HepG2 (cell line): Measurements from ENCODE around the gene GJC2. TPM values are rescaled to one million over a fixed set of nuclear protein-coding genes. Genes with fewer than 3 reads are reported as not detected.

Experiments
- CEBPB ChIP-seq: IDR thresholded peaks from 2 replicates; pipeline ENCODE4 v1.6.1; 2011; ENCODE audit warnings: low read depth, low read length, improper control_type of control experiment, borderline replicate concordance
- HNRNPL ChIP-seq: fragments of 200-400 bp; formaldehyde crosslinking; IDR thresholded peaks from 2 replicates; pipeline ENCODE4 v1.6.1; 2017; ENCODE audit warnings: mild to moderate bottlenecking, low read depth, low read length
- ISX ChIP-seq: sonication (generic); formaldehyde crosslinking; conservative IDR thresholded peaks from 2 replicates; pipeline ENCODE4 v1.5.0; 2020; ENCODE audit warnings: missing genetic modification reagents
- KAT7 ChIP-seq: IDR thresholded peaks from 2 replicates; pipeline ENCODE4 v1.6.1; 2018; ENCODE audit warnings: borderline replicate concordance, missing compliant biosample characterization
- PHB2 ChIP-seq: fragments of 450-650 bp; IDR thresholded peaks from 2 replicates; pipeline ENCODE4 v1.6.1; 2018; ENCODE audit not compliant: partially characterized antibody
- SNRNP70 ChIP-seq: fragments of 200-400 bp; formaldehyde crosslinking; IDR thresholded peaks from 2 replicates; pipeline ENCODE4 v1.6.1; 2017; ENCODE audit warnings: mild to moderate bottlenecking, low read depth, low read length, moderate library complexity
- SP140L ChIP-seq: sonication (generic); formaldehyde crosslinking; IDR thresholded peaks from 2 replicates; pipeline ENCODE4 v1.4.0; 2020; ENCODE audit warnings: missing genetic modification reagents, borderline replicate concordance
- TEAD2 ChIP-seq: sonication (generic); formaldehyde crosslinking; IDR thresholded peaks from 2 replicates; pipeline ENCODE4 v1.9.0; 2021; ENCODE audit warnings: missing genetic modification reagents
- ZNF10 ChIP-seq: sonication (generic); formaldehyde crosslinking; IDR thresholded peaks from 2 replicates; pipeline ENCODE4 v1.4.0; 2020; ENCODE audit warnings: mild to moderate bottlenecking, low read depth, missing genetic modification reagents, borderline replicate concordance
- ZNF563 ChIP-seq: sonication (generic); formaldehyde crosslinking; IDR thresholded peaks from 2 replicates; pipeline ENCODE4 v1.8.0; 2022; ENCODE audit warnings: mild to moderate bottlenecking, moderate library complexity, missing genetic modification reagents
- ZNF570 ChIP-seq: sonication (generic); formaldehyde crosslinking; IDR thresholded peaks from 2 replicates; pipeline ENCODE4 v1.4.0; 2020; ENCODE audit warnings: mild to moderate bottlenecking, missing genetic modification reagents, borderline replicate concordance
- ZNF782 ChIP-seq: sonication (generic); formaldehyde crosslinking; IDR thresholded peaks from 2 replicates; pipeline ENCODE4 v1.4.0; 2020; ENCODE audit warnings: missing genetic modification reagents, mild to moderate bottlenecking, borderline replicate concordance
- ZNF816 ChIP-seq: sonication (generic); formaldehyde crosslinking; IDR thresholded peaks from 2 replicates; pipeline ENCODE4 v1.8.0; 2022; ENCODE audit warnings: missing genetic modification reagents, mild to moderate bottlenecking, borderline replicate concordance
- ZZZ3 ChIP-seq: sonication (generic); formaldehyde crosslinking; IDR thresholded peaks from 2 replicates; pipeline ENCODE4 v1.4.0; 2020; ENCODE audit warnings: missing genetic modification reagents, mild to moderate bottlenecking, borderline replicate concordance
- polyA plus RNA-seq, 8 experiments: library from polyadenylated mRNA; depleted of rRNA in 3 of 8; stranded (reverse) in 7 of 8; unstranded in 1 of 8; fragments of >200 nt; fragmentation: Illumina TruSeq in 4 of 8; extraction: Trizol in 4 of 8; gene quantifications; 2 replicates each; pipeline versions ENCODE4 v1.2.1 to v1.2.3, GENCODE V29; 2011 to 2016; ENCODE audit warnings: low read depth in 4 of 8, missing spikeins in 1 of 8, mixed read lengths in 1 of 8; ENCODE audit not compliant: insufficient read depth in 1 of 8
- total RNA-seq, 5 experiments: library from RNA; depleted of rRNA; stranded (reverse); fragments of >200 nt; fragmentation: Illumina TruSeq; extraction: Trizol; gene quantifications; 2 replicates each; pipeline ENCODE4 v1.2.3, GENCODE V29; 2016; ENCODE audit warnings: low read depth in 1 of 5
- TF ChIP-seq, protein P1 (sequence below): sonication (generic); formaldehyde crosslinking; IDR thresholded peaks from 2 replicates; pipeline ENCODE4 v1.8.1; 2023; ENCODE audit warnings: missing genetic modification reagents, inconsistent platforms, borderline replicate concordance
- TF ChIP-seq, protein P2 (sequence below): sonication (generic); formaldehyde crosslinking; IDR thresholded peaks from 2 replicates; pipeline ENCODE4 v1.9.0; 2021; ENCODE audit warnings: missing genetic modification reagents, mild to moderate bottlenecking, borderline replicate concordance
- TF ChIP-seq, protein P3 (sequence below): sonication (generic); formaldehyde crosslinking; conservative IDR thresholded peaks from 2 replicates; pipeline ENCODE4 v1.4.0; 2020; ENCODE audit warnings: missing genetic modification reagents
- TF ChIP-seq, protein P4 (sequence below): sonication (generic); formaldehyde crosslinking; IDR thresholded peaks from 2 replicates; pipeline ENCODE4 v1.4.0; 2020; ENCODE audit warnings: mild to moderate bottlenecking, missing genetic modification reagents
- TF ChIP-seq, protein P5 (sequence below): sonication (generic); formaldehyde crosslinking; IDR thresholded peaks from 2 replicates; pipeline ENCODE4 v1.5.0; 2020; ENCODE audit warnings: missing genetic modification reagents, mild to moderate bottlenecking, borderline replicate concordance
- TF ChIP-seq, protein P6 (sequence below): sonication (generic); formaldehyde crosslinking; IDR thresholded peaks from 2 replicates; pipeline ENCODE4 v1.8.0; 2023; ENCODE audit warnings: mild to moderate bottlenecking, missing genetic modification reagents

Gene GJC2
- total and polyA plus RNA-seq, 2 of the 13 experiments (the other 11 are each of a cell fraction or from before 2014, with no cell fraction given) = 1.6 to 3.8 TPM

DNA sequence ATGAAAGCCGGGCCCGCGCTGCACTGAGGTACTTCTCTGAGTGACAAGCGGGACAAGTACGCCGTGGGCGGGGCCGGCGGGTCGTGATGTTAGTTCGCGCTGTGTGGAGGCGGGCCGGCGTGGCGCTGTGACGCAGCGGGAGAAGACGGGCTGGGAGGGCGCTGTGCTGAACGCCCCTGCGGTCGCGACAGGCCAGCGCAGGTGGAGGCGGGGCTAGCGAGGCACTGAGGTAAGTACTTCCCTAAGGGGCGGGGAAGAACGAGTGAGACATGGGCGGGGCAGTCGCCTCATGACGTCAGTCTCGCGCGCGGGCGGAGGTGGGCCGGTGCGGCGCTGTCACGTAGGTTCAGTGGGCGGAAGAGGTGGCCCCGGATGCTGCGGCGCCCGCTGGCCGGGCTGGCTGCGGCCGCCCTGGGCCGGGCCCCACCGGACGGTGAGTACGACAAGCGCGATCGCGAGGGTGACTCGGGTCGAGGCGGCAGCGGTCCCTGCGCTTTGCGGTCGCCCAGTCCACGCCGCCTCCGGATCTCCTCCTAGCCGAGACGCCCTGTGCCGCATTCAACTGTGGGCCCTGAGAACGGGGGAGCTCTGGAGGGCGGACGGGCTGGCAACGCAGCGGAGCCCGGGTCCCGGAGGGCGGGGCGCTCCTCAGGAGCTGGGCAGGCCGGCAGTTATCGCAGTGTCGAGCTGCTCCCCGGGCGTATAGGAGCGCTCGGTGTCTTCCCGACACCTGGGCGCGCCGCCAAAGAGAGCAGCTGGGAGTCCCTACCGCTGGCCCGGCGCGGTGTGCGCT is 9.6 kb upstream of the GJC2 start, which contains the start of gene GUK1 (continued):
- TF ChIP-seq ISX (no peak; the same call in 1 of the 2 replicates), HNRNPL (no peak), SP140L (CRISPR knock-in tag) (no peak), CEBPB (no peak), ZNF816 (no peak), ZNF10 (no peak), ZNF570 (CRISPR knock-in tag) (no peak), PHB2 (no peak), ZZZ3 (CRISPR knock-in tag) (no peak), ZNF782 (no peak), ZNF563 (CRISPR knock-in tag) (peak; percentile 78), SNRNP70 (no peak), KAT7 (CRISPR knock-in tag) (peak; percentile 44; the same call in 1 of the 2 replicates), TEAD2 (CRISPR knock-in tag) (no peak)
- TF ChIP-seq, protein P1, sequence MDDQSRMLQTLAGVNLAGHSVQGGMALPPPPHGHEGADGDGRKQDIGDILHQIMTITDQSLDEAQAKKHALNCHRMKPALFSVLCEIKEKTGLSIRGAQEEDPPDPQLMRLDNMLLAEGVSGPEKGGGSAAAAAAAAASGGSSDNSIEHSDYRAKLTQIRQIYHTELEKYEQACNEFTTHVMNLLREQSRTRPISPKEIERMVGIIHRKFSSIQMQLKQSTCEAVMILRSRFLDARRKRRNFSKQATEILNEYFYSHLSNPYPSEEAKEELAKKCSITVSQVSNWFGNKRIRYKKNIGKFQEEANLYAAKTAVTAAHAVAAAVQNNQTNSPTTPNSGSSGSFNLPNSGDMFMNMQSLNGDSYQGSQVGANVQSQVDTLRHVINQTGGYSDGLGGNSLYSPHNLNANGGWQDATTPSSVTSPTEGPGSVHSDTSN (CRISPR knock-in tag) = no peak
- TF ChIP-seq, protein P2, sequence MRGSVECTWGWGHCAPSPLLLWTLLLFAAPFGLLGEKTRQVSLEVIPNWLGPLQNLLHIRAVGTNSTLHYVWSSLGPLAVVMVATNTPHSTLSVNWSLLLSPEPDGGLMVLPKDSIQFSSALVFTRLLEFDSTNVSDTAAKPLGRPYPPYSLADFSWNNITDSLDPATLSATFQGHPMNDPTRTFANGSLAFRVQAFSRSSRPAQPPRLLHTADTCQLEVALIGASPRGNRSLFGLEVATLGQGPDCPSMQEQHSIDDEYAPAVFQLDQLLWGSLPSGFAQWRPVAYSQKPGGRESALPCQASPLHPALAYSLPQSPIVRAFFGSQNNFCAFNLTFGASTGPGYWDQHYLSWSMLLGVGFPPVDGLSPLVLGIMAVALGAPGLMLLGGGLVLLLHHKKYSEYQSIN (CRISPR knock-in tag) = no peak
- TF ChIP-seq, protein P3, sequence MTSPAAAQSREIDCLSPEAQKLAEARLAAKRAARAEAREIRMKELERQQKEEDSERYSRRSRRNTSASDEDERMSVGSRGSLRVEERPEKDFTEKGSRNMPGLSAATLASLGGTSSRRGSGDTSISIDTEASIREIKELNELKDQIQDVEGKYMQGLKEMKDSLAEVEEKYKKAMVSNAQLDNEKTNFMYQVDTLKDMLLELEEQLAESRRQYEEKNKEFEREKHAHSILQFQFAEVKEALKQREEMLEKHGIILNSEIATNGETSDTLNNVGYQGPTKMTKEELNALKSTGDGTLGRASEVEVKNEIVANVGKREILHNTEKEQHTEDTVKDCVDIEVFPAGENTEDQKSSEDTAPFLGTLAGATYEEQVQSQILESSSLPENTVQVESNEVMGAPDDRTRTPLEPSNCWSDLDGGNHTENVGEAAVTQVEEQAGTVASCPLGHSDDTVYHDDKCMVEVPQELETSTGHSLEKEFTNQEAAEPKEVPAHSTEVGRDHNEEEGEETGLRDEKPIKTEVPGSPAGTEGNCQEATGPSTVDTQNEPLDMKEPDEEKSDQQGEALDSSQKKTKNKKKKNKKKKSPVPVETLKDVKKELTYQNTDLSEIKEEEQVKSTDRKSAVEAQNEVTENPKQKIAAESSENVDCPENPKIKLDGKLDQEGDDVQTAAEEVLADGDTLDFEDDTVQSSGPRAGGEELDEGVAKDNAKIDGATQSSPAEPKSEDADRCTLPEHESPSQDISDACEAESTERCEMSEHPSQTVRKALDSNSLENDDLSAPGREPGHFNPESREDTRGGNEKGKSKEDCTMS (CRISPR knock-in tag) = no peak
- TF ChIP-seq, protein P4, sequence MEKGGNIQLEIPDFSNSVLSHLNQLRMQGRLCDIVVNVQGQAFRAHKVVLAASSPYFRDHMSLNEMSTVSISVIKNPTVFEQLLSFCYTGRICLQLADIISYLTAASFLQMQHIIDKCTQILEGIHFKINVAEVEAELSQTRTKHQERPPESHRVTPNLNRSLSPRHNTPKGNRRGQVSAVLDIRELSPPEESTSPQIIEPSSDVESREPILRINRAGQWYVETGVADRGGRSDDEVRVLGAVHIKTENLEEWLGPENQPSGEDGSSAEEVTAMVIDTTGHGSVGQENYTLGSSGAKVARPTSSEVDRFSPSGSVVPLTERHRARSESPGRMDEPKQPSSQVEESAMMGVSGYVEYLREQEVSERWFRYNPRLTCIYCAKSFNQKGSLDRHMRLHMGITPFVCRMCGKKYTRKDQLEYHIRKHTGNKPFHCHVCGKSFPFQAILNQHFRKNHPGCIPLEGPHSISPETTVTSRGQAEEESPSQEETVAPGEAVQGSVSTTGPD (CRISPR knock-in tag) = no peak
- TF ChIP-seq, protein P5, sequence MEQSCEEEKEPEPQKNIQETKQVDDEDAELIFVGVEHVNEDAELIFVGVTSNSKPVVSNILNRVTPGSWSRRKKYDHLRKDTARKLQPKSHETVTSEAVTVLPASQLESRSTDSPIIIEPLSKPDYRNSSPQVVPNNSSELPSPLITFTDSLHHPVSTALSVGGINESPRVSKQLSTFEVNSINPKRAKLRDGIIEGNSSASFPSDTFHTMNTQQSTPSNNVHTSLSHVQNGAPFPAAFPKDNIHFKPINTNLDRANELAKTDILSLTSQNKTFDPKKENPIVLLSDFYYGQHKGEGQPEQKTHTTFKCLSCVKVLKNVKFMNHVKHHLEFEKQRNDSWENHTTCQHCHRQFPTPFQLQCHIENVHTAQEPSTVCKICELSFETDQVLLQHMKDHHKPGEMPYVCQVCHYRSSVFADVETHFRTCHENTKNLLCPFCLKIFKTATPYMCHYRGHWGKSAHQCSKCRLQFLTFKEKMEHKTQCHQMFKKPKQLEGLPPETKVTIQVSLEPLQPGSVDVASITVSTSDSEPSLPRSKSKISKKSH (CRISPR knock-in tag) = no peak
- TF ChIP-seq, protein P6, sequence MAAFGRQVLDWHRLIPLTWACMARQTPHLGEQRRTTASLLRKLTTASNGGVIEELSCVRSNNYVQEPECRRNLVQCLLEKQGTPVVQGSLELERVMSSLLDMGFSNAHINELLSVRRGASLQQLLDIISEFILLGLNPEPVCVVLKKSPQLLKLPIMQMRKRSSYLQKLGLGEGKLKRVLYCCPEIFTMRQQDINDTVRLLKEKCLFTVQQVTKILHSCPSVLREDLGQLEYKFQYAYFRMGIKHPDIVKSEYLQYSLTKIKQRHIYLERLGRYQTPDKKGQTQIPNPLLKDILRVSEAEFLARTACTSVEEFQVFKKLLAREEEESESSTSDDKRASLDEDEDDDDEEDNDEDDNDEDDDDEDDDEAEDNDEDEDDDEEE = peak; percentile 80
